ENCODE results near the gene IFIT2. TPM values are rescaled to one million over a fixed set of nuclear protein-coding genes. Genes with fewer than 3 reads are reported as not detected.
A peak's percentile ranks its signal among the peaks of the same experiment; 100 is the strongest.
"Not testable (repeated sequence)": the region's sequence is repeated elsewhere in the genome, so short reads cannot be mapped to it uniquely, and the experiment has no call there.

The IFIT2 gene
- total RNA-seq, 1 donor, result 9.0 TPM

GRCh38 chr10:89347701-89348457, 46.0 kb downstream of the IFIT2 start:
- Histone ChIP-seq H2AFZ (ENCODE audit: low read length) (peak overlapping the region; percentile 43), H4K20me1 (ENCODE audit: insufficient read depth, low read length) (no peaks in the 10 kb centered on the region), H3K27ac (ENCODE audit: low read depth, low read length) (peak overlapping the region; percentile 20), H3K27me3 (ENCODE audit: insufficient read depth, low read length) (no peaks in the 10 kb centered on the region), H3K4me2 (ENCODE audit: insufficient read depth, low read length) (no peak overlapping the region), H3K36me3 (ENCODE audit: insufficient read depth, low read length) (no peaks in the 10 kb centered on the region), H3K79me2 (ENCODE audit: insufficient read depth, low read length) (no peaks in the 10 kb centered on the region), H3K4me1 (ENCODE audit: insufficient read depth, low read length) (peaks cover 46% of the 10 kb centered on the region), H3K9me3 (ENCODE audit: low read depth, low read length) (no peaks in the 10 kb centered on the region), H3K4me3 (ENCODE audit: insufficient read depth, low read length) (no peak overlapping the region)
- DNase-seq (ENCODE audit: insufficient read length, low spot score, missing footprints), result no peak
- no peak for TF ChIP-seq CTCF (IDR thresholded peaks at IDR 0.05; ENCODE audit: extremely low read depth, low read depth, low read length)

- Histone ChIP-seq H3K4me2 (ENCODE audit: insufficient read depth, low read length) (no peak overlapping the region), H3K36me3 (ENCODE audit: insufficient read depth, low read length) (no peaks in the 10 kb centered on the region), H3K4me3 (ENCODE audit: insufficient read depth, low read length) (no peak overlapping the region), H2AFZ (ENCODE audit: low read length) (no peak overlapping the region), H3K4me1 (ENCODE audit: insufficient read depth, low read length) (peaks cover 48% of the 10 kb centered on the region), H3K9me3 (ENCODE audit: low read depth, low read length) (no peaks in the 10 kb centered on the region), H3K27ac (ENCODE audit: low read depth, low read length) (peak overlapping the region; percentile 20), H4K20me1 (ENCODE audit: insufficient read depth, low read length) (no peaks in the 10 kb centered on the region), H3K27me3 (ENCODE audit: insufficient read depth, low read length) (no peaks in the 10 kb centered on the region), H3K79me2 (ENCODE audit: insufficient read depth, low read length) (no peaks in the 10 kb centered on the region)
- no peak for DNase-seq (ENCODE audit: insufficient read length, low spot score, missing footprints)
- TF ChIP-seq CTCF (IDR thresholded peaks at IDR 0.05; ENCODE audit: extremely low read depth, low read depth, low read length), result no peak
Measured at GRCh38 chr10:89348481-89348880, 46.6 kb downstream of the IFIT2 start.

GRCh38 chr10:89348975-89349374, 47.1 kb downstream of the IFIT2 start:
- H3K9me3 ChIP-seq (ENCODE audit: low read depth, low read length), result no peaks in the 10 kb centered on the region
- H3K27ac ChIP-seq (ENCODE audit: low read depth, low read length), result no peak overlapping the region
- no peaks in the 10 kb centered on the region for H3K27me3 ChIP-seq (ENCODE audit: insufficient read depth, low read length)
- H3K4me1 ChIP-seq (ENCODE audit: insufficient read depth, low read length), result peaks cover 48% of the 10 kb centered on the region
- no peaks in the 10 kb centered on the region for H3K79me2 ChIP-seq (ENCODE audit: insufficient read depth, low read length)
- no peaks in the 10 kb centered on the region for H3K36me3 ChIP-seq (ENCODE audit: insufficient read depth, low read length)
- TF ChIP-seq CTCF (IDR thresholded peaks at IDR 0.05; ENCODE audit: extremely low read depth, low read depth, low read length), result no peak
- no peak overlapping the region for H3K4me2 ChIP-seq (ENCODE audit: insufficient read depth, low read length)
- no peaks in the 10 kb centered on the region for H4K20me1 ChIP-seq (ENCODE audit: insufficient read depth, low read length)
- no peak for DNase-seq (ENCODE audit: insufficient read length, low spot score, missing footprints)
- H2AFZ ChIP-seq (ENCODE audit: low read length), result no peak overlapping the region
- no peak overlapping the region for H3K4me3 ChIP-seq (ENCODE audit: insufficient read depth, low read length)

GRCh38 chr10:89350631-89351315, 48.9 kb downstream of the IFIT2 start:
- peaks cover 59% of the 10 kb centered on the region for H3K4me1 ChIP-seq (ENCODE audit: insufficient read depth, low read length)
- not testable (repeated sequence) for H3K79me2 ChIP-seq (ENCODE audit: insufficient read depth, low read length); H3K36me3 ChIP-seq (ENCODE audit: insufficient read depth, low read length); H3K27me3 ChIP-seq (ENCODE audit: insufficient read depth, low read length); H4K20me1 ChIP-seq (ENCODE audit: insufficient read depth, low read length); H3K9me3 ChIP-seq (ENCODE audit: low read depth, low read length); DNase-seq (ENCODE audit: insufficient read length, low spot score, missing footprints)
- H3K27ac ChIP-seq (ENCODE audit: low read depth, low read length), result peak overlapping the region; percentile 99
- peak overlapping the region; percentile 41 for H2AFZ ChIP-seq (ENCODE audit: low read length)
- peak overlapping the region; percentile 80 for H3K4me2 ChIP-seq (ENCODE audit: insufficient read depth, low read length)
- peak overlapping the region; percentile 55 for H3K4me3 ChIP-seq (ENCODE audit: insufficient read depth, low read length)
